WTC11 (cell line): ENCODE results near the gene STOM. TPM values are rescaled to one million over a fixed set of nuclear protein-coding genes. Genes with fewer than 3 reads are reported as not detected.

Experiments used
- ATAC-seq: fragments of 200-7000 bp; cut with Tn5 transposase; 2 replicates; pipeline ENCODE4 v1.10.0; 2021; ENCODE audit warnings: mild to moderate bottlenecking, moderate library complexity
- CTCF ChIA-PET: fragments of 300-600 bp; sonication (Branson Sonifier 250); formaldehyde crosslinking; loops from one replicate; lab custom pipeline; 2021; ENCODE audit warnings: antibody characterized with exemption; lab: Charles Lee
- POLR2A ChIA-PET: fragments of 350-600 bp; sonication (Branson Sonifier 250); formaldehyde crosslinking; loops from one replicate; lab custom pipeline; 2021; ENCODE audit warnings: antibody characterized with exemption; lab: Charles Lee
- DNase-seq: peaks from one replicate; pipeline ENCODE4 v3.0.0; 2021; ENCODE audit warnings: low spot score
- H3K27ac Mint-ChIP-seq: 2 replicates; pipeline ENCODE4 v1.8.0; 2021; ENCODE audit warnings: mixed read lengths
- H3K27me3 Mint-ChIP-seq: 2 replicates; pipeline ENCODE4 v1.8.0; 2021; ENCODE audit warnings: low read depth, mild to moderate bottlenecking, moderate library complexity, mixed read lengths
- H3K36me3 Mint-ChIP-seq: 2 replicates; pipeline ENCODE4 v1.8.0; 2021; ENCODE audit warnings: mixed read lengths
- H3K4me1 Mint-ChIP-seq: 2 replicates; pipeline ENCODE4 v1.8.0; 2022; ENCODE audit warnings: mixed read lengths
- H3K4me3 Mint-ChIP-seq: 2 replicates; pipeline ENCODE4 v1.8.0; 2021; ENCODE audit warnings: mild to moderate bottlenecking, moderate library complexity, mixed read lengths
- H3K9me3 Mint-ChIP-seq: 2 replicates; pipeline ENCODE4 v1.8.0; 2021; ENCODE audit warnings: mixed read lengths
- CREM ChIP-seq: sonication (generic); formaldehyde crosslinking; IDR thresholded peaks from 2 replicates; pipeline ENCODE4 v1.8.1; 2022; ENCODE audit warnings: mild to moderate bottlenecking, missing genetic modification reagents, moderate library complexity
- KAT7 ChIP-seq: sonication (generic); formaldehyde crosslinking; IDR thresholded peaks from 2 replicates; pipeline ENCODE4 v1.8.1; 2023; ENCODE audit warnings: missing genetic modification reagents, mild to moderate bottlenecking, borderline replicate concordance
- MXD4 ChIP-seq: fragments of 250-450 bp; sonication (Bioruptor Pico); IDR thresholded peaks from 2 replicates; pipeline ENCODE4 v1.8.0; 2021; ENCODE audit warnings: mild to moderate bottlenecking, moderate library complexity, borderline replicate concordance
- NR3C1 ChIP-seq: sonication (generic); formaldehyde crosslinking; conservative IDR thresholded peaks from 2 replicates; pipeline ENCODE4 v1.8.1; 2023; ENCODE audit warnings: low read depth, mild to moderate bottlenecking, missing genetic modification reagents
- TEAD1 ChIP-seq: sonication (generic); formaldehyde crosslinking; IDR thresholded peaks from 2 replicates; pipeline ENCODE4 v1.8.0; 2022; ENCODE audit warnings: mild to moderate bottlenecking, missing genetic modification reagents
- TP53 ChIP-seq: sonication (generic); formaldehyde crosslinking; IDR thresholded peaks from 2 replicates; pipeline ENCODE4 v1.8.1; 2023; ENCODE audit warnings: mild to moderate bottlenecking, missing genetic modification reagents
- ZNF138 ChIP-seq: sonication (generic); formaldehyde crosslinking; conservative IDR thresholded peaks from 2 replicates; pipeline ENCODE4 v1.8.1; 2022; ENCODE audit warnings: mild to moderate bottlenecking, moderate library complexity, missing genetic modification reagents
- ZNF263 ChIP-seq: sonication (generic); formaldehyde crosslinking; IDR thresholded peaks from 2 replicates; pipeline ENCODE4 v1.8.1; 2022; ENCODE audit warnings: low read depth, mild to moderate bottlenecking, moderate library complexity, missing genetic modification reagents
- ZNF416 ChIP-seq: fragments of 250-450 bp; sonication (Bioruptor Pico); IDR thresholded peaks from 2 replicates; pipeline ENCODE4 v1.9.0; 2021; ENCODE audit warnings: mild to moderate bottlenecking, inconsistent platforms
- ZNF423 ChIP-seq: fragments of 250-450 bp; sonication (Bioruptor Pico); IDR thresholded peaks from 2 replicates; pipeline ENCODE4 v2.1.2; 2022; ENCODE audit warnings: mild to moderate bottlenecking, moderate library complexity
- ZNF671 ChIP-seq: fragments of 250-450 bp; sonication (Bioruptor Pico); IDR thresholded peaks from 2 replicates; pipeline ENCODE4 v1.8.0; 2021; ENCODE audit warnings: mild to moderate bottlenecking
- total RNA-seq: library from RNA; stranded (reverse); gene quantifications from 3 replicates; pipeline ENCODE4 v1.2.3, GENCODE V29; 2021
- TF ChIP-seq, protein P1 (sequence below): fragments of 200-600 bp; IDR thresholded peaks from 2 replicates; pipeline ENCODE4 v1.8.0; 2022; ENCODE audit warnings: antibody characterized with exemption
- TF ChIP-seq, protein P2 (sequence below): sonication (generic); formaldehyde crosslinking; IDR thresholded peaks from 2 replicates; pipeline ENCODE4 v1.8.0; 2023; ENCODE audit warnings: missing genetic modification reagents
- TF ChIP-seq, protein P3 (sequence below): fragments of 250-450 bp; sonication (Bioruptor Pico); IDR thresholded peaks from 2 replicates; pipeline ENCODE4 v1.9.0; 2021; ENCODE audit warnings: mild to moderate bottlenecking, borderline replicate concordance
- TF ChIP-seq, protein P4 (sequence below): sonication (generic); formaldehyde crosslinking; IDR thresholded peaks from 2 replicates; pipeline ENCODE4 v1.8.0; 2022; ENCODE audit warnings: mild to moderate bottlenecking, missing genetic modification reagents
- TF ChIP-seq, protein P5 (sequence below): fragments of 250-450 bp; sonication (Bioruptor Pico); conservative IDR thresholded peaks from 2 replicates; pipeline ENCODE4 v1.9.0; 2021; ENCODE audit warnings: mild to moderate bottlenecking
- TF ChIP-seq, protein P6 (sequence below): sonication (generic); formaldehyde crosslinking; IDR thresholded peaks from 2 replicates; pipeline ENCODE4 v1.8.1; 2022; ENCODE audit warnings: mild to moderate bottlenecking, moderate library complexity, missing genetic modification reagents

STOM gene
- total RNA-seq, 1 experiment from 2014 or later = 32.9 TPM

DNA sequence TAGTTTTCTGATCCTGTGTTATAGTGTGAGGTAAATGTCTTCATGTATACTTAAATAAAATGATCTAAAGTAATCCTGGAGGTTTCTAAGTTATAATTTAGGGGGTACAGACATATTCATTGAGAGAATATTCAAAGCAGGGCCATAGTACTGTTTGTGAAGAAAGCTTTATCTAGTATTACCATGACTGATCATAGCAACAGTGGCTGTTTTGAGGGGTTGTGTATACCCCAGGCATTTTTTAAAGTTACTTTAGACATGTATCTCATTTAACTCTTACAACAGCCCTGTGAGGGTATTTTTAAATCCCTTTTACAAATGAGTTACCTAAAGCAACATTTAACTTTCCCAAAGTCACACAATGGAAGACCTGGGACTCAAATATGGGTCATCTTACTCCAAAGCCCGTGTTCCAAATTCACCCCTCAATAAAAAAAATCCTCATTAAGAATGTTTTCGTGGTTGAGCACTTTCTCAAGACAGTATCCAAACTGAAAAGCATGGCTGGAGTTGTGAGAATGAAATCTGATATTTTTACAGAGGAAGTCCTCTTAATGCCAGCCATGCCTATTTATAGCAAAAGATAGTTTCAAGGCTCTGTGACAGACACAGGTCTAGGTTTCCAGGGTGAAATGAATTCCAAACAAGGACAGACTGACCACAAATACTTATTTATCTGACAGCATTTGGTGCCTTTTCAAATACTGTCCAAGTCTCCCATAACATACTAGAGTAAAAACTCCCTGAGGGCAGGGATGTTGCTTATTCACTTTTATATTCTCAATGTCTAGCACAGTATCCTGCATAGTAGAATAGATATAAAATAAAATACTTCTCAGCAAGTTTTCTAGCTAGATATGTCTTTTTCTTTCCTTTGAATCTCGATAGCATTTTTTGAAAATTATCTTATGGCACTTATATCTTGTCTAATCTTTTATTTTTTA lies 10.4 kb downstream of the STOM start:
- H3K4me1 Mint-ChIP-seq = peaks cover 8% of the 10 kb centered on the region; the same call in 1 of the 2 replicates
- no peaks in the 10 kb centered on the region for H3K27me3 Mint-ChIP-seq
- no peak overlapping the region for H3K27ac Mint-ChIP-seq
- ATAC-seq (no peak), DNase-seq (no peak)
- CTCF ChIA-PET = interaction anchor here (1.0 to 1.5 kb wide), 2 partner anchors 40 to 147 kb away, joined by 3 to 5 read pairs; no protein-coding TSS in a partner anchor
- POLR2A ChIA-PET = no interaction called here
- no peaks in the 10 kb centered on the region for H3K9me3 Mint-ChIP-seq
- TF ChIP-seq KAT7 (CRISPR knock-in tag) (no peak), ZNF671 (no peak)
- no peaks in the 10 kb centered on the region for H3K36me3 Mint-ChIP-seq
- no peak overlapping the region for H3K4me3 Mint-ChIP-seq

DNA sequence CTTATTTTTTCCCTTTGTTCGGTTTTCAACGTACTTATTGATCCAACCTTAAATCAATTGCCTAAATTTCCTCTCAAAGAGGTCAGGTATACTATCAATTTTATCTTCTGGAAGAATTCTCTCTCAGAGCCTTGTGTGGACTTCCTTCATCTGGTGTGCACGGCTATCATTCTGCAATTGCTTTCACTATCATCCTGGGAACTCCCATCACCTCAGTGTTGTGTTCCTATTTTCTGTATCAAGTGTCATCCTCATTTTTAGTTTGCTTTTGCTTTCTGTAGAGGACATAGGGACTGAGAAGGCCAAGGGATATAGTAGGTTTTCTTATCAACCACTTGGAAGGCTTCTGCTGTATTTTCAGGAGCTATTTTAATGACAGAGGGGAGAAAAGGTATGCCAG lies 11.3 kb downstream of the STOM start:
- ChIA-PET CTCF (interaction anchor here (1.0 to 1.5 kb wide), 3 partner anchors 29 to 147 kb away, joined by 3 to 5 read pairs (median 4); no protein-coding TSS in a partner anchor), POLR2A (no interaction called here)
- no peaks in the 10 kb centered on the region for H3K27me3 Mint-ChIP-seq
- no peak overlapping the region for H3K27ac Mint-ChIP-seq
- peaks cover 10% of the 10 kb centered on the region for H3K4me1 Mint-ChIP-seq
- TF ChIP-seq ZNF416 (no peak), TP53 (CRISPR knock-in tag) (no peak), ZNF138 (CRISPR knock-in tag) (no peak), MXD4 (CRISPR knock-in tag) (no peak), CREM (CRISPR knock-in tag) (no peak), NR3C1 (CRISPR knock-in tag) (no peak)
- TF ChIP-seq, protein P1, sequence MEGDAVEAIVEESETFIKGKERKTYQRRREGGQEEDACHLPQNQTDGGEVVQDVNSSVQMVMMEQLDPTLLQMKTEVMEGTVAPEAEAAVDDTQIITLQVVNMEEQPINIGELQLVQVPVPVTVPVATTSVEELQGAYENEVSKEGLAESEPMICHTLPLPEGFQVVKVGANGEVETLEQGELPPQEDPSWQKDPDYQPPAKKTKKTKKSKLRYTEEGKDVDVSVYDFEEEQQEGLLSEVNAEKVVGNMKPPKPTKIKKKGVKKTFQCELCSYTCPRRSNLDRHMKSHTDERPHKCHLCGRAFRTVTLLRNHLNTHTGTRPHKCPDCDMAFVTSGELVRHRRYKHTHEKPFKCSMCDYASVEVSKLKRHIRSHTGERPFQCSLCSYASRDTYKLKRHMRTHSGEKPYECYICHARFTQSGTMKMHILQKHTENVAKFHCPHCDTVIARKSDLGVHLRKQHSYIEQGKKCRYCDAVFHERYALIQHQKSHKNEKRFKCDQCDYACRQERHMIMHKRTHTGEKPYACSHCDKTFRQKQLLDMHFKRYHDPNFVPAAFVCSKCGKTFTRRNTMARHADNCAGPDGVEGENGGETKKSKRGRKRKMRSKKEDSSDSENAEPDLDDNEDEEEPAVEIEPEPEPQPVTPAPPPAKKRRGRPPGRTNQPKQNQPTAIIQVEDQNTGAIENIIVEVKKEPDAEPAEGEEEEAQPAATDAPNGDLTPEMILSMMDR = no peak
- TF ChIP-seq, protein P2, sequence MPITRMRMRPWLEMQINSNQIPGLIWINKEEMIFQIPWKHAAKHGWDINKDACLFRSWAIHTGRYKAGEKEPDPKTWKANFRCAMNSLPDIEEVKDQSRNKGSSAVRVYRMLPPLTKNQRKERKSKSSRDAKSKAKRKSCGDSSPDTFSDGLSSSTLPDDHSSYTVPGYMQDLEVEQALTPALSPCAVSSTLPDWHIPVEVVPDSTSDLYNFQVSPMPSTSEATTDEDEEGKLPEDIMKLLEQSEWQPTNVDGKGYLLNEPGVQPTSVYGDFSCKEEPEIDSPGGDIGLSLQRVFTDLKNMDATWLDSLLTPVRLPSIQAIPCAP = no peak
- TF ChIP-seq, protein P3, sequence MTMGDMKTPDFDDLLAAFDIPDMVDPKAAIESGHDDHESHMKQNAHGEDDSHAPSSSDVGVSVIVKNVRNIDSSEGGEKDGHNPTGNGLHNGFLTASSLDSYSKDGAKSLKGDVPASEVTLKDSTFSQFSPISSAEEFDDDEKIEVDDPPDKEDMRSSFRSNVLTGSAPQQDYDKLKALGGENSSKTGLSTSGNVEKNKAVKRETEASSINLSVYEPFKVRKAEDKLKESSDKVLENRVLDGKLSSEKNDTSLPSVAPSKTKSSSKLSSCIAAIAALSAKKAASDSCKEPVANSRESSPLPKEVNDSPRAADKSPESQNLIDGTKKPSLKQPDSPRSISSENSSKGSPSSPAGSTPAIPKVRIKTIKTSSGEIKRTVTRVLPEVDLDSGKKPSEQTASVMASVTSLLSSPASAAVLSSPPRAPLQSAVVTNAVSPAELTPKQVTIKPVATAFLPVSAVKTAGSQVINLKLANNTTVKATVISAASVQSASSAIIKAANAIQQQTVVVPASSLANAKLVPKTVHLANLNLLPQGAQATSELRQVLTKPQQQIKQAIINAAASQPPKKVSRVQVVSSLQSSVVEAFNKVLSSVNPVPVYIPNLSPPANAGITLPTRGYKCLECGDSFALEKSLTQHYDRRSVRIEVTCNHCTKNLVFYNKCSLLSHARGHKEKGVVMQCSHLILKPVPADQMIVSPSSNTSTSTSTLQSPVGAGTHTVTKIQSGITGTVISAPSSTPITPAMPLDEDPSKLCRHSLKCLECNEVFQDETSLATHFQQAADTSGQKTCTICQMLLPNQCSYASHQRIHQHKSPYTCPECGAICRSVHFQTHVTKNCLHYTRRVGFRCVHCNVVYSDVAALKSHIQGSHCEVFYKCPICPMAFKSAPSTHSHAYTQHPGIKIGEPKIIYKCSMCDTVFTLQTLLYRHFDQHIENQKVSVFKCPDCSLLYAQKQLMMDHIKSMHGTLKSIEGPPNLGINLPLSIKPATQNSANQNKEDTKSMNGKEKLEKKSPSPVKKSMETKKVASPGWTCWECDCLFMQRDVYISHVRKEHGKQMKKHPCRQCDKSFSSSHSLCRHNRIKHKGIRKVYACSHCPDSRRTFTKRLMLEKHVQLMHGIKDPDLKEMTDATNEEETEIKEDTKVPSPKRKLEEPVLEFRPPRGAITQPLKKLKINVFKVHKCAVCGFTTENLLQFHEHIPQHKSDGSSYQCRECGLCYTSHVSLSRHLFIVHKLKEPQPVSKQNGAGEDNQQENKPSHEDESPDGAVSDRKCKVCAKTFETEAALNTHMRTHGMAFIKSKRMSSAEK (CRISPR knock-in tag) = no peak
- TF ChIP-seq, protein P4, sequence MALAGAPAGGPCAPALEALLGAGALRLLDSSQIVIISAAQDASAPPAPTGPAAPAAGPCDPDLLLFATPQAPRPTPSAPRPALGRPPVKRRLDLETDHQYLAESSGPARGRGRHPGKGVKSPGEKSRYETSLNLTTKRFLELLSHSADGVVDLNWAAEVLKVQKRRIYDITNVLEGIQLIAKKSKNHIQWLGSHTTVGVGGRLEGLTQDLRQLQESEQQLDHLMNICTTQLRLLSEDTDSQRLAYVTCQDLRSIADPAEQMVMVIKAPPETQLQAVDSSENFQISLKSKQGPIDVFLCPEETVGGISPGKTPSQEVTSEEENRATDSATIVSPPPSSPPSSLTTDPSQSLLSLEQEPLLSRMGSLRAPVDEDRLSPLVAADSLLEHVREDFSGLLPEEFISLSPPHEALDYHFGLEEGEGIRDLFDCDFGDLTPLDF (CRISPR knock-in tag) = no peak
- no peaks in the 10 kb centered on the region for H3K9me3 Mint-ChIP-seq
- H3K4me3 Mint-ChIP-seq = no peak overlapping the region
- ATAC-seq (no peak), DNase-seq (no peak)
- H3K36me3 Mint-ChIP-seq = peaks cover 4% of the 10 kb centered on the region; the same call in 1 of the 2 replicates

DNA sequence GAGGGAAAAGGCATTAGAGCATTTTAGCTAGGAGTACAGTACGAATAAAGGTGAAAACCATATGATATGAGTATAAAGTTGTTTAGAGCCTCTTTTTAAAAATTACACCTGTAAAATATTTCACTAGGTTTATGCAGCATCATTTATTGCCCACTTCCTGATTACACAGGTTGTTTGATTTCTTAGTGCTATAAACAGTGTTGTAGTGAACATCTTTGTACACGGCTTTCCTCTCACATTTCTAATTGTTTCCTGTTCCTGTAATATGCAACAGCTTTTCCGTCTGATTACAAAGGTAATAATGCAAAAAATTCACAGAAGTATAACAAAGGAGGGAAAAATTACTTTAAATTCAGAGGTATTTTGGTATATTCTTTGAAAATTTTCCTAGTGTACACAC lies 13.0 kb downstream of the STOM start:
- POLR2A ChIA-PET = no interaction called here
- CTCF ChIA-PET = no interaction called here
- TF ChIP-seq TEAD1 (no peak), ZNF423 (CRISPR knock-in tag) (no peak), ZNF263 (CRISPR knock-in tag) (no peak)
- TF ChIP-seq, protein P5, sequence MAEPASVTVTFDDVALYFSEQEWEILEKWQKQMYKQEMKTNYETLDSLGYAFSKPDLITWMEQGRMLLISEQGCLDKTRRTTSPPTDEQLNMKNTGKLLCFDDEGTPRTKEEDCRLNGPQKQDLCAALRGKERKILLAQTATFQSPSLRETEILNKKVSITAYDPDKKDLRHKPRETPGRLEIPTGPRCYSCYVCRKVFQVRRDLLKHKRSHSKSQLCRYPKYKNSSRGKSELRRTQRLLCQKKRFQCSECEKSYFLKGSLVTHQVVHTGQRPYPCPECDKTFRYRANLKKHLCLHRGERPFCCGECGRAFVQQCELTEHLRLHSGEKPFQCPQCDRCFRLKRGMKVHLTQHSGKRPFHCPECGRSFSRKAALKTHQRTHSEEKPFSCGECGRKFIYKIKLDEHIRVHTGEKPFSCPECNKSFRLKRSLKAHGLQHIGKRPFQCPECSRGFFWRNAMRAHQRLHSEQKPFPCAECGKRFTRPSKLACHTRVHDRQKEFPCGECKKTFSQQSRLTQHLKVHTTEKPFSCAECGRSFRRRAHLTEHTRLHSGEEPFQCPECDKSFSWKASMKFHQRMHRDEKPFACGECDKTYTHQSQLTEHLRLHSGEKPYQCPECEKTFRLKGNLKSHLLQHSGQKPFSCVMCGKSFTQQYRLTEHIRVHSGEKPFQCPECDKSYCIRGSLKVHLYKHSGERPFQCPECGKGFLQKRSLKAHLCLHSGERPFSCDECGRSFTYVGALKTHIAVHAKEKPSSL = no peak
- TF ChIP-seq, protein P6, sequence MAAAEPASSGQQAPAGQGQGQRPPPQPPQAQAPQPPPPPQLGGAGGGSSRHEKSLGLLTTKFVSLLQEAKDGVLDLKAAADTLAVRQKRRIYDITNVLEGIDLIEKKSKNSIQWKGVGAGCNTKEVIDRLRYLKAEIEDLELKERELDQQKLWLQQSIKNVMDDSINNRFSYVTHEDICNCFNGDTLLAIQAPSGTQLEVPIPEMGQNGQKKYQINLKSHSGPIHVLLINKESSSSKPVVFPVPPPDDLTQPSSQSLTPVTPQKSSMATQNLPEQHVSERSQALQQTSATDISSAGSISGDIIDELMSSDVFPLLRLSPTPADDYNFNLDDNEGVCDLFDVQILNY (CRISPR knock-in tag) = no peak
- TF ChIP-seq, protein P1 = no peak

More for the DNA sequence above, 13.0 kb downstream of the STOM start:
- peaks cover 13% of the 10 kb centered on the region for H3K4me1 Mint-ChIP-seq
- H3K36me3 Mint-ChIP-seq = peaks cover 9% of the 10 kb centered on the region
- H3K4me3 Mint-ChIP-seq = no peak overlapping the region
- no peak for DNase-seq
- no peaks in the 10 kb centered on the region for H3K27me3 Mint-ChIP-seq
- no peaks in the 10 kb centered on the region for H3K9me3 Mint-ChIP-seq
- H3K27ac Mint-ChIP-seq = no peak overlapping the region
- ATAC-seq = no peak
